NCI-H146 treated with DMSO at 0.1 percent for 48 hours (cell line): ENCODE data around the gene LRRC75A.

ENCODE experiments used
- DNase-seq: peaks from one replicate; lab custom pipeline; 2025; ENCODE audit not compliant: unreplicated experiment; lab: John Stamatoyannopoulos, UW

LRRC75A gene

DNA sequence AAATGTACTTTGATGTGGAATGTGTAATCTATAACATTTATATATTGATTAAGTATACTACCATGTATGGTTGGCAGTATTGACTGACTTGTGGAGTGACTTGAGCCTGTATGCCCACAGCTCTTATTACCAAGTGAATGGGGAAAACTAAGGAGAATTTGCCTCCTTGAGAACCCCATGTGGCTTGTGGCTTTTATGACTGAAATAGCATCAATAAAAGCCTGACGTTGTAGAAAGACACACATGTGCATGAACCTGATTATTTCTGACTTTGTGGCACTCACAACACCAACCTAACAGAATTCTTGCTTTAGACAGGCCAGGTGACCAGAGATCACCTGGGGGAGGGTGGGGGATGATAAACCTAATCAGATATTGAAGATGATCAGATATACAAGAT is 2.1 kb upstream of the LRRC75A start:
- no peak for DNase-seq

DNA sequence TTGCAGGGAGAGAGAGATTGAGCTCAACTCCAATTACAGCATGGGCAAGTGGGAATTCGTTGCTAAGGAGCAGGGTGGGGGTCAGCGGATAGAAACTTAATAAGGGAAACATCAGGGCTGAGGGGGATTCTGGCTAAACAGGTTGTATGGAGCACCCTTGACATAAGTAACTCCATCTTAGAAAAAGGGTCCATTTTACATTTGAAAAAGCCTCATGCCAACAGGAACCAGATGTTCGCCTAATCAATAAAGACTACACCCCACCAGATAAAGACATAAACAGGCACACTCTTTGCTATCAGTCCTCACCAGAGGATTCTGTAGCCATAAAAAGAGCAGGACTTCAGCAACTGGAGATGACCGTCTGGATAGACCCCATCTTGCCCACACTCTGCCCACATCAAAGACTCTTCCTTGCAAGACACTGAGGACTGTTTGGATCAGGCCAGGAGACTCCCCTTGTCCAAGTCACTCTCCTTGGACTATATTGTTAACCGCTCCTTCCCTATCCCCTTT is 1.6 kb upstream of the LRRC75A start:
- DNase-seq, result no peak

DNA sequence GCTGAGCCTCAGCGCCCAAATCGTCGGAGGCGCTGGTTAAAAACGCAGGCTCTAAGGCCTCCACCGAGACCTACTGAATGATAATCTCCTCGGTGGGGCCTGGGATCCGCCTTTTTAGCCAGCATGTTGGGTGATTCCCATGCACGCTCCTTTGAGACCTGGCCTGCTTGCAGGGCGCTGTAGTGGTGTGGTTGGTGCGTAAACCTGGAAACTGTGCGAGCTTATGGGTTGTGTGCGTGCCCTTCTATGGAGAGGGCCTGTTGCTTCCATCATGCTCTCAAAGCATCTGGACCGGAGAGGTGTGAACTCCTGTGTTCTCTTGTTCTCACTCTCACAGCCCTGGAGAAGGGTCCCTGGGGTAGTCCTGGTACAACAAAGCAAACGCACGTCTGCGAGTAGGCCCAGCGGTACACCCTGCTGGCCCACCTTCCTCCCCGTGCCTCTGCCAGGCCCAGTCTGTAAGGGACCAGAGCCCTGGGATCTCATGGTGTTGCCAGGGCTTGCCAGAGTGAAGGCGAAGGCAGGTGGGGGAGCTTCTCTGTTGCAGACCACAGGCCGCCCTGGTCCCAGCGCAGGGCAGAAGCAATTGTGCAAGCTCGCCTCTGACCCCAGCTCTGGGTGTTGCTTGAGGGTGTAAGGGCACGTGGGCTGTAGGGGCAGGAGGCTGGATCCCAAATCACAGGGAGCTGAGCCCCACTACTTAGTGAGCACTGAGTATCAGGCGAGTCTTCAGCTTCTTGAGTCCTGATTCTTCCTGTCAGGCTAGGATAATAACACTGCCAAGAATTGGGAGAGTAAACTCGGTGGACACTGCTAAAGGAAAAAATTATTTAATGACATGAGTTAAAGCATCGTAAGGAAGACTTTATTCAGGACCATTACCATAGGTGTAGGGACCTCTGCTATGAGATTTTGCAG is 879 bp upstream of the LRRC75A start:
- DNase-seq, result no peak

DNA sequence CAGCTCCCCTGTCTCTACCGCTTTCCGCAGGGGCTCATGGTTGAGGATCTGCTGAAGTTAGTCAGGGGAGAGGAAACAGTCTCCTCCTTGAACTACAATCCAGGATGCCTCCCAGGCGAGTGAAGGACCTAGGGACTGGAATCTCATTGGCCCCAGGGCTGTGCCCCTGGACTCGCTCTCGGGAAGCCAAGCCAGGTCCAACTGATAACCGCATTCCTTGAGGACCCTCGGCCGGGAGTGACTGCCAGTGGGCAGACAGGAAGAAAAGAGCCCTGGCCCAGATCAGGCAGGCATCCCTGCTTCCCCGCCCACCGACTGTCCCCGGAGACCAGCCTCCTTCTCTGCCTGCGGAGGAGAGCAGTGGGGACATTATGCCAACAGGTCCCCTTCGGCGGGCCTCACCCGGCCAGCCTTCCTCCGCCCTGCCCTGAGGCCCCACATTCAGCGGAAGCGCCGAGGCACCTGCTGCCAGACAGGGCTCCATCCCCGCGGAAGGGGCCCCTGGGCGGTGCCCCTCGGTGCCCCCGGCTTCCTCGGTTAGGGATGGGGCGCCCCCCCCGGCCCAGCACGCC is 776 bp downstream of the LRRC75A start:
- DNase-seq, result no peak

DNA sequence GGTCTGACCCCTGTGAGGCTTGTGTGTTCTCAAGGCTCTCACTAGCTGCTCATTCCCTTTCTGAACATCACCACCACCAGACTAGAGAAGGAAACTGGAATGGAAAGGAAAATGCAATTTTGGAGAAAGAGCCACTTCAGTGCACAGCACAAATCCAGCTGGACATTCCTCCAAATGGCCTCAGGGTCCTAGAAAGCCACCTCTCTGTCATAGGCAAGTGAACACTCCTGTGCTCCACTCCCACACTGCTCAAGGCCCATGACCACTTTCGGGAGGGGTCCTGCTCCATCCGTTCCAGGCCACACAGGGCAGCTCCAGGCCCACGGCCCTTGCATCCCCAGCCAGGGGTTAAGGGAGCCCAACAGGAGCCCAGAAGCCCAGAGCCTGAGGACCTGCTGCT is 2.6 kb downstream of the LRRC75A start:
- DNase-seq, result no peak

DNA sequence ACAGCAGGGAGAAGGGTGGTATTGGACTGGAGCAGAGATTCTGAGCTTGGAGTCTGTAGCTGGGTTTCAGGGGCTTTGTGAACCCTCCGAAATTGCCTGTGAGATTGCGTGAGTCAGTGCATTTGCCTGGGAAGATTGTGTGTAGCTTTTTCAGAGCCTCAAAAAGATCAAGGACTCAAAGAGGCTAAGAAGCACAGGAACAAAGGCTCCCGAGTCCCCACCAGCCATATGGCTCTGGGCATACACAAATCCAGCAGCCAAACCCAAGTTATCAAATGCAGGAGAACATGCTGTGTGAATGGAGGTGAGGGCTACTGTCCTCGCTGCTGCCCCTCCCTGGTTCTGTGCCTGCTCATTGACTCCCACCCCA is 3.0 kb downstream of the LRRC75A start:
- DNase-seq, result no peak

DNA sequence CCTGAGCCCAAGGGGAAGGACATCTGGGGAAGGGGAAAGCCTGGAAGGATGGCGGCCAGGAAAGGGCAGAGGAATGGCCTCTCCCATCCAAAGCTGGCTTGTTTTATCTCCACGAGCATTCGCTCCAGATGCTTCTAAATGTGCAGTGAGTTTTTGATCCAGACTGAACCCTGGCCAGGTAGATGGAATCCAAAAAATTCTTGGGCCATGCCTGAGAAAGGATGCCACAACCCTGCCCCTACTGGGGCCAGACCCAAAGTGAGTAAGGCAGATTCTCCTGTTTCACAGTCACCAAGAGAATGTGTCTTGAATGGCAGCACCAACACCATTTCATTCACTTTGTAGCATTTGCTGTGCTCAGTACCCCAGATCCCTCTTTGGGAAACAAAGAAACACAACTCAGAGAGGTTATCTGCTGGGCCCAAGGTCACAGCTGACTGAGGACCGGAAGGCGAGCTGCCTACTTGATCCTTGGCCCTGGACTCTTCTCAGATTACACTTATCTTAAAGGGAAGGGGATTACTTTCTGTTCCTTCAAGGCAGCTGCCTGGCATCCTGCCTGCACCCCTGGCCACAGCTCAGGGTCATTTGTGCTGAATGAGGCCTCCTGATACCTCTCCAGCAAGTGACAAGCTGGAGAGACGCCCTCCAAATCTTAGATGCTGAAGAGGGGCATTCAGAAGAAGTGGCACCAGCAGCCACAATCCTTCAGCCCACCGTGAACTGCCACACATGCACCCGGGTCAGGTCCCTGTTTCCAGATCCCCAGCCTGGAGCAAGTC is 3.6 kb downstream of the LRRC75A start:
- no peak for DNase-seq

DNA sequence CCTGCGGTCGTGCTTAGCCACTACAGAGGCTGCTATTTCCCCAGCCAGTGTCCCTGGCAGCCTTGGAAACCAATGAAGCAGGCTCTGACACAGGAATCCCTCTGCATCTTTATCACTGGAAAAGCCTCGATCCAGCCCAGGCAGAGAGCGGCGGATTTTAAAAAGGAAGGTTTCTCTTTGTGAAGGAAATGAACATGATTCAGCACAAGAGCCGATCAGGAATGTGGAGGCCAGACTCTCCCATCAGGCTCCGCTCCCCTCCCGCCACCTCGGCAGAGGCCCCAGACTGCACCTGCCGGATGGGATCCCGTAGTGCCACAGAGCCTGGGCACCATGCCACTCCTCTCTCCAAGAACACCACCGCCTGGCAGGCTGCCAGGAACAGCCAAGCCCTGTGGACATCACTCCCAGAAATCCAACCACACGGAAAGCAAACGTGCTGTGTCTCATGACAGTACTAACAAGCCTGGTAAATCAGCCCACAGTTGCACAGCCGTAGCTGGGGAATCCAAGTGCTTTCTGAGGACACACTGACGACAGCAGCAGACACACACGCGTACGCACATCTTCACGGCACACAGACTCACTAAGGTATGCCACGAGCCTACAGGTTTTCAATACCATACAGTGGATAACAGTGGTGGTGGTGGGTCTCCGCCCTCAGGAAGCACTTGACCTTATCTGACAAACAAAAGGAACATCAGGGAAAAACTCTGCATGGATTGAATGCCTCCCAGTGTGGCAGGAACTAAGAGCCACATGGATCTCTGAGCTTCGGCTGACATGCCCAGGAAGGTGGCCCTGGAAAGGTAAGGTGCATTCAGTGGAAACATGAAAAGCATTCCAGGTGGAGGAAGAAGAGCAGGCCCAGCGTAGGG is 5.4 kb downstream of the LRRC75A start:
- peak; percentile 27 for DNase-seq

DNA sequence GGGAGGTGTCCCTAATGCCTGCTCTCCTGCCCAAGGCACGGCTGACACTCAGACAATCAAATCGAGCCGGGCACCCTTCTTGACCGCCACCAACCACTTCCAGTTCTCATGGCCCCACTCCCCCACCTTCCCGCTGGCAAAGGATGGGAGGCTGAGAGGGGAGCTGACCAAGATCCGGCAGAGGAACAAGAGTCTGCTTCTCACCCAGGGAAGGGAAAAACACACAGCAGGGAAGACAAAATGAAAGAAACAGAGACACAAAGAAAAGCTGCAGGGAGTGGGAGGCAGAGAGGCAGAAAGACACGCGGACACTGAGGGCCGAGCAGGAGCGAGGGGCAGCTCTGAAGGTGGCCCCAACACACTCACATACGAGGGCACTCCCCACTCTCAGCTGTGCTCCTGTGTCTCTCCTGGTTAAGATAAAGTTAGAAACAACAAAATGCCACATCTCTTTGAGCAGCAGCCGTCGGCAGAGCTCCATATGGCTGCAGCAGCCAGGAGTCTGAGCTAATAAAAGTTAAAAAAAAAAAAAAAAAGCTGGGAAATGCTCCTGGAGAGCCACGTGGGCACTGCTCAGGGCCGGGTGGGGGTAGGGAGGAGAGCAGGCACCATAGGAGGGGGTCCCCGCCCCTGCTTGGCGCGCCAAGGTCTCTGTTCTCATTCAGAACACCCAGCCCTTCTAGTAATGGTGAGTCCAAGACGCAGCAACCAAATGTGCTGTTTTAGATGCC is 7.4 kb downstream of the LRRC75A start:
- no peak for DNase-seq

DNA sequence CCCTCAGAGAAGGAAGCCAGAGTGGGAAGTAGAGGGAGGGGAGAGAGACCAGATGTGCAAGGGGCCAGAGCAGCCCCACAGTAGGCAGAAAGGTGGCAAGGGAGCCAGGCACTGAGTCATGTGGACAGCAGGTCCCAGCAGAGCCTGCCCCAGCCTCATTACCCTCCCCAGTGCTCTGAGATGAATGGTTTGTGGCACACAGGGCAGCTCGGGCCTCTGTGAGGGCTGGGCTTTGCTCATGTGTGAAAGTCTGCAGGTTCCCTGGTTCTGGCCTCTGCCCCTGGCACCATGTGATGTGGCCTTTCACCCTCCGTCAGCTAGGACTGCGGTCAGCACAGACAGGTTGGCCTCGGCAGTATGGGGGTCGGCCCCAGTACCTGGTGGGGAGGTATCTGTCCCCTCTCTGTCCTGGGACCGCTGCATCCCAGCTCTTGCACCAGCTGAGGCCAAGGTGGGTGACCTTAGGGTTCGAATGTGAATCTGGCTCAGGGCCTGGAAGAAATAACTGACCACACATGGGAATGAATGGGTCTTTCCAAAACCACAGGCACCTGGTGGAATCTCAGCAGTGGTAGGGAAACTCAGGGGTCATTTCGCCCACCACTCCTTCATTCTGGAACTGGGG is 8.9 kb downstream of the LRRC75A start:
- DNase-seq, result no peak

DNA sequence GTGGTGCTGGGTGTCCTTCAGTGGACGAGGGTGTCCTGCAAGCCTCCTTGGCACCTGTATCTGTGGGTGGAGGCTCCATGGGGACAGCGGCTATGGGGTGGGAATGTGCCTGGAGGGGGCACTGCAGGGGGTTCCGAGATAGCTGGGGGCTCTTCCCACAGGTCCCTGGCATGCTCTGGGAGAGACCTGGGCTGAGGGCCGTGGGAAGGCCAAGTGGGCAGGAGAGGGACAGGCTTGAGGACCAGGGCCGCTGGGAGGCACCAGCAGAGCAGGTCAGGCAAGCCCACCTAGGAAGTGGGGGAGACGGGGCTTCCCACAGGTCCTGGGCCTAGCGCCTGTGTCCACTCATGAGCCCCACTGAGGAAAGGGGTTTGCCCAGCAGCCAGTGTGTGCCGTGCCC is 9.7 kb downstream of the LRRC75A start:
- no peak for DNase-seq

DNA sequence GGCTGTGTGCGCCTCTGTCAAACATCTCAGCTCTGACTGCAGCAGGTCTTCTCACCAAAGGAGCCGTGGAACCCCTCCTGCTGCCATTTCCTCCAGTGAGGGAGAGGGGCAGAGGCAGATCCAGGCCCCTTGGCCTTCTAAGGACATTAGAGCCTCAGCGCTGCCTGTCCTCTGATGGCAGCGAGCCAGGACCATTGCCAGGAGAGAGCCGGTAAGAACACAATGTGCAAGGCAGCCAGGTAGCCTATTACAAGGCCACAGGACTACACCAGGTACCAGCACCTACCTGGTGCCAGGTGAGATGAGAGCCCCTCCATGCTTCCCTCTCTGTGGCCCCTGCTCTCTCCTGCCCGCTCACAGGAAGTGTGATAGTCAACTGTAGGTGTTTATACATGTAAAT is 11.0 kb downstream of the LRRC75A start:
- DNase-seq, result no peak

DNA sequence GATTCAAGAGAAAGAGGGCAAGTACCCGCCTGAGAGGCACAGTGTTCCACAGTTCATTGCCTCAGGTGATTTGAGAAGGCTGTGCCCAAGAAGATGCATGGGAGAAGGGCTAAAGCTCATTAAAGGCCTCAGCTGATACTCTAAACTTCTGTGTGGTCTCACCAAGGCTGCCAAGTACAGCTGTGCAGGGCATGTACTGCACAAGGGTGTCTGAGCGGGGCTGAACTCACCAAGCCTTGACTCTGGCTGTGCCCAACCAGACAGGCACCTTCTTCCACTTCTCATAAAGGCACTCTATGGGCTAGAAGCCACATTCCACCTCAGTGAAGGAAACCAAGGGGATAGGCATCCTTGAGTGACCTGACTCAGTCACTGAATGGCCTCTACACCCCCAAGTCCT is 12.7 kb downstream of the LRRC75A start:
- no peak for DNase-seq

DNA sequence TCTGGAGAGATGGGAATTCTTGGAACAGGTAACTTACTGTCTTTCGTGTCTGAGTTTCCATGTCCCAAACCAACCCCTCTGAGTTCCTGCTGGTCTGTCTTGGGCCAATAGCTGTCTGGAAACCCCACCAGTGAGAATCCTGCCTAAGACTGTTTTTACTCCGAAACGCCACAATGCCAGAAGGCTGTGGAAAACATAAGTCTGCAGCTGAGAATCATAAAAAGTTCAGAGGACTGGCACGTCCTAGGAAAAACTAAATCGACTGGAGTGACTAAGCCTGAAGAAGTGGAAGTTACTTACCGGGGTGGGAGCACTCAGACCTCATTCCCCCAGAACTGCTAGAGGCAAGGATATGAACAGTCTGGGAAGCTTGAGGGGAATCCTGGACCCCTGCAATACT is 13.3 kb downstream of the LRRC75A start:
- no peak for DNase-seq

DNA sequence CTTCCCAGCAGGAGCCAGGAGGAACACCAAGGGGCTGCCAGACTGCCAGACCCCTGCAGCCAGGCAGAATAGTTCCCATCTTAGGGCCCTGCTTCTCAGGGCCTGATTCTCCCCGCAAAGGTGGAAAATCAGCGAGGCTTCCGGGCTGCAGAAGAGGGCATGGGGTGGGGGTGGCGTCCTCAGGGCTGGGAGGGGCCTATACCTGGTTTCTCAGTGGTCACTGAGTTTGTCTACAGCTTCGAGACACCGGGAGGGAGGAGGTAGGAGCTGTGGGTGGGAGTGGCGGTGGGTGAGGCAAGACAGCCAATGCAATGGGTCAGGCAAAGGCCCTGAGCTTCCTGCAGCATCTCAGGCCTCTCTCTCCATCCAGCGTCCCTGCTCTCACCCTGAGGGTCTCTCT is 14.3 kb downstream of the LRRC75A start:
- no peak for DNase-seq

DNA sequence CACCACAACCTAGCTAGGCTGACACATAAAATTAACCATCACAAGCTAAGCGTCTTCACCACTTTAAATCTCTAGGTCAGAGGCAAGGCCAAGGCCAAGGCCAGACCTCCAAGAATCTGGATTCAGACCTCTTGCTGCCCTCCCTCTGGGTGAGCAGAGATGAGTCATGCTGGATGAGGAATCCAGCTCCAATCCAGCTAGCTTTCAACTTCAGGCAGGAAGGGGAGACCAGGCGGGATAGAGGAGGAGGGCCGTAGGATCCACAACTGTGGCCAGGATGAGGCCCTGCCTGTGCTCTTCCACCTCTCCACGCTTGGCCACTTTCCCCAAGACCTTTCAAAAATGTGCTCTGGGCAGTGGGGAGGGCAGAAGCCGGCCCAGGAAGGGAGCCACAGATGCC is 14.7 kb downstream of the LRRC75A start:
- DNase-seq, result no peak

DNA sequence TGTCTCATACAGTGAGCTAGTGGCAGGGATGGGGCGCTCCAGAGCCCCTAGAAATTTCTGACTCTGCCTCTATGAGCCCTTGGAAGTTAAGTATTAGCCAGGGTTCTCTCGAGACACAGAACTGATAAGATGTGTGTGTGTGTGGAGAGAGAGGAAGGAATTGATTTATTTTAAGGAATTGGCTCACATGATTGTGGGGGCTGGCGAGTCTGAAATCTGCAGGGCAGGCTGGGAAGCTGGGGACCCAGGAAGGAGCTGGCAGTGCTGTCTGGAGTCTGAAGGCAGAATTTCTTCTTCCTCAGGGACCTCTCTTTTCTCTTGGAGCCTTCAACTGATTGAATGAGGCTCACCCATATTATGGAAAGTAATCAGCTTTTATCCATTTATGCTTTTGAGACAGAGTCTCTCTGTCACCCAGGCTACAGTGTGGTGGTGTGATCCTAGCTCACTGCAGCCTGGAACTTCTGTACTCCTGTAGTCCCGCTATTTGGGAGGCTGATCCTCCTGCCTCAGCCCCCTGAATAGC is 16.8 kb downstream of the LRRC75A start:
- DNase-seq, result no peak

DNA sequence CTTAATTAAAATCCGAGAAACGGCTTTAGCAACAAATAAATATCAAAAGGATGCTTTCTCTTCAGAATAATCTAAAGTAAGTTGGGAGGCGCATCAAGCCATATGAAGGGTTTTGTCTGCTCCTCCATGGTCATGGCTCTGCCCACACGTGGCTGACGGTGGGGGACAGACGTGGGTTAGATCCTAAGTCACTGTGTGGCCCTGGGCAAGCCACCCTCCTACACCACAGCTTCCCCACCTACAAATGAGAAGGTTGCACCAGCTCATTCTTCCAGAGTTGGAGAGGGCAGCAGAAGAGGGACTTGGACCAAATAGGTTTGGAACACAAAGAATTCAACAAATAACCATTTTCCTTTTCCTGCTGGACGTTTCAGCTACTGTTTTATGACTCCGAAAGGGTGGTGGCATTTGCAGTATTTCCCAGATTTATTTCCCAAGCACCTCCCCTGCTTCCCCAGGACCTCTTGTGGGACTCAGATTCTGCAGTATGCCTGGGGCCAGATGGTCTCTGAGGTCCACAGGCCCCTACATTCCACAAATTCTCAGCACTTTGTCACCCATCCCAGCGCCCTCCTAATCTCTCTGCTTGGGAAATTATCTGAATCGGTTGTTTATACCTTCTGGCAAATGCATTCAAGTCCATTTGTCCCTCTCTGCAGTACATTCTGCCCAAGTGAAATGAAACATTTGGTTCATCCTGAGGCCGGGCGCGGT is 17.8 kb downstream of the LRRC75A start:
- no peak for DNase-seq
